ENCODE data around the gene PRR20G.

The PRR20G gene

DNA sequence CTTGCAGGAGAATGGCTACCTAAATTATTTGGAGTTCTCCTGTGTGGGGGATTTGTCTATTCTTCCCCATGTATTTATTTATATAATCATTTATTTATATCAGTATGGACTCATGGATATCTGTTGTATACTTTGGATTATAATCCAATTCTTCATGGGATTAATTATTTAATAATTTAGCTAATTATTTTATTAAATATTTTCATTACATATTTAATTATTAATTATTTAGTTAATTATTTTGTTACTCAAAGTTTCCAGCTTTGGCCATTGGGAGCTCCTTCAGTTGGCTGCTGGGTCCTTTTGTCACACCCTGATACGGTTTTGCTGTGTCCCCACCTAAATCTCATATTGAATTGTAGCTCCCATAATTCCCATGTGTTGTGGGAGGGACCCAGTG is 3.3 kb upstream of the PRR20G start:
- no peak overlapping the region for H3K4me3 ChIP-seq (ENCODE audit: low read depth, low read length, poor library complexity, severe bottlenecking)
- H3K9me3 ChIP-seq (ENCODE audit: low read length): no peaks in the 10 kb centered on the region
- no peak overlapping the region for H3K9ac ChIP-seq (ENCODE audit: low read length)
- no peaks in the 10 kb centered on the region for H3K36me3 ChIP-seq (ENCODE audit: insufficient read depth, low read length)
- TF ChIP-seq CTCF (IDR thresholded peaks at IDR 0.05; ENCODE audit: low read length) (no peak), EZH2 (IDR thresholded peaks at IDR 0.05; ENCODE audit: borderline replicate concordance, low read length) (no peak)
- no peaks in the 10 kb centered on the region for H4K20me1 ChIP-seq (ENCODE audit: insufficient read depth, low read length)
- no peaks in the 10 kb centered on the region for H3K79me2 ChIP-seq (ENCODE audit: insufficient read depth, low read length)
- no peak overlapping the region for H2AFZ ChIP-seq (ENCODE audit: low read length)
- H3K9me2 ChIP-seq (ENCODE audit: low read depth, low read length): no peaks in the 10 kb centered on the region
- H3K4me2 ChIP-seq (ENCODE audit: low read length): no peak overlapping the region
- no peaks in the 10 kb centered on the region for H3K27me3 ChIP-seq (ENCODE audit: insufficient read depth, low read length)
- no peaks in the 10 kb centered on the region for H3K4me1 ChIP-seq (ENCODE audit: insufficient read depth, low read length, severe bottlenecking)
- no peaks in the 10 kb centered on the region for H3F3A ChIP-seq (ENCODE audit: insufficient read depth, low read length)
- H3K27ac ChIP-seq (ENCODE audit: low read depth, low read length, poor library complexity, severe bottlenecking): no peak overlapping the region

DNA sequence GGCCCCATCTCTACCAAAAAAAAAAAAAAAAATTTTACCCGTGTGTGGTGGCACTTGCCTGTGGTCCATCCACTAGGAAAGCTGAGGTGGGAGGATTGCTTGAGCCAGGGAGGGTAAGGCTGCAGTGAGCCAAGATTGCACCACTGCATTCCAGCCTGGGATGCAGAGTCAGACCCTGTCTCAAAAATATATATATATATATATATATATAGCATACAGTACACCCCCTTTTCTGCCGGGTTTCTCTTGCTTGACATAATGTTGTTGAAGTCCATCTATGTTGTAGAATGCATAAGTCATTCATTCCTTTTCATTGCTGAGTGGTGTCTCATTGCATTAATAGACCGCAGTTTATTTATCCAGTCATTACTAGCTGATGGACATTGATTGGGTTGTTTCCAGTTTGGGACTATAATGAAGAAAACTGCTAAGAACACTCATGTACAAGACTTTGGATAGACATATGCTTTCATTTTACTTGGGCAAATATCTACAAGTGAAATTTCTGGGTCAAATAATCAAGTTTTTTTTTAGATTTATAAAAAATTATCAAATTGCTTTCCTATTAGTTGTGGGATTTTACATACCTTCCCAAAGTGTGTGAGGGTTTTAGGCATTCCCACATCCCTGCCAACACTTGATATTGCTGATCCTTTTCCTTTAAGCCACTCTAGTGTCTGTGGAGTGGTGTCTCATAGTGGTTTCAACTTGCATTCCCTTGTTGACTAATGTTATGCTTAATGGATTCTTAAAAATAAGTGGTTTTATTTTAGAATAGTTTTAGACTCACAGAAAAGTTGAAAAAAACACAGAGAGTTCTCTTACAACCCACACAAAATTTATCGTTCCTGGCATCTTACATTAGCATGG is 2.1 kb upstream of the PRR20G start:
- Histone ChIP-seq H4K20me1 (ENCODE audit: insufficient read depth, low read length) (no peaks in the 10 kb centered on the region), H3K9me3 (ENCODE audit: low read length) (no peaks in the 10 kb centered on the region), H3K4me3 (ENCODE audit: low read depth, low read length, poor library complexity, severe bottlenecking) (no peak overlapping the region), H3K4me1 (ENCODE audit: insufficient read depth, low read length, severe bottlenecking) (no peaks in the 10 kb centered on the region), H3K79me2 (ENCODE audit: insufficient read depth, low read length) (no peaks in the 10 kb centered on the region), H3K36me3 (ENCODE audit: insufficient read depth, low read length) (no peaks in the 10 kb centered on the region), H3F3A (ENCODE audit: insufficient read depth, low read length) (no peaks in the 10 kb centered on the region), H3K9me2 (ENCODE audit: low read depth, low read length) (no peaks in the 10 kb centered on the region), H3K9ac (ENCODE audit: low read length) (no peak overlapping the region), H2AFZ (ENCODE audit: low read length) (no peak overlapping the region), H3K27me3 (ENCODE audit: insufficient read depth, low read length) (no peaks in the 10 kb centered on the region), H3K4me2 (ENCODE audit: low read length) (no peak overlapping the region), H3K27ac (ENCODE audit: low read depth, low read length, poor library complexity, severe bottlenecking) (no peak overlapping the region)
- TF ChIP-seq EZH2 (IDR thresholded peaks at IDR 0.05; ENCODE audit: borderline replicate concordance, low read length) (no peak), CTCF (IDR thresholded peaks at IDR 0.05; ENCODE audit: low read length) (no peak)

DNA sequence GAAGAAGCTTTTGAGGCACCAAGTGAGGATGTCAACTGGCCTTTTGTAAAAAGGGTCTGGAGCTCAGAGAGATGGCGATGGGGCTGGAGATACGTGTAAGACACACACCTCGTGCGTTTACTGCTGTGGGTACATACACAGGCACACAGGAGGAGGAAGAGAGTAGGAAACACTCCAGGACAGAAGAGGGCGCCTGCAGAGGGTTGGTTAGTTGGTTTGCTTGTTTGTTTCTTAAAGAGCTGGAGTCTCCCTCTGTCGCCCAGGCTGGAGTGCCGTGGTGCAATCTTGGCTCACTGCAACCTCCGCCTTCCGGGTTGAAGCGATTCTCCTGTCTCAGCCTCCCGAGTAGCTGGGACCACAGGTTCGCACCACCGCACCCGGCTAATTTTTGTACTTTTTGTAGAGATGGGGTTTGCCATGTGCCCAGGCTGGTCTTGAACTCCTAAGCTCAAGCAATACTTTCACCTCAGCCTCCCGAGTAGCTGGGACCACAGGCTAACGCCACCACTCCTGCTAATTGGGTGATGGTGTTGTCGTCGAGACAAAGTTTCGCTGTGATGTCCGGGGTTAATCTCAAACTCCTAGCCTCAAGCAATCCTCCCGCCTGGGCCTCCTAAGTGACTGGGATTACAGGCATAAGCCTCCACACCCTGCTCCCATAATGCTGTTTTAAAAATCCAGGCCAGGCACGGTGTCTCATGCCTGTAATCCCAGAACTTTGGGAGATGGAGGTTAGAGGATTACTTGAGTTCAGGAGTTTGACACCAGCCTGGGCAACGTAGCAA is 1.3 kb upstream of the PRR20G start:
- TF ChIP-seq CTCF (IDR thresholded peaks at IDR 0.05; ENCODE audit: low read length): no peak
- no peak for TF ChIP-seq EZH2 (IDR thresholded peaks at IDR 0.05; ENCODE audit: borderline replicate concordance, low read length)
- no peaks in the 10 kb centered on the region for H3K36me3 ChIP-seq (ENCODE audit: insufficient read depth, low read length)

More for the DNA sequence above, 1.3 kb upstream of the PRR20G start:
- Histone ChIP-seq H3K9me2 (ENCODE audit: low read depth, low read length) (no peaks in the 10 kb centered on the region), H3K4me3 (ENCODE audit: low read depth, low read length, poor library complexity, severe bottlenecking) (no peak overlapping the region), H3K4me2 (ENCODE audit: low read length) (no peak overlapping the region), H3K9me3 (ENCODE audit: low read length) (no peaks in the 10 kb centered on the region), H2AFZ (ENCODE audit: low read length) (no peak overlapping the region), H3F3A (ENCODE audit: insufficient read depth, low read length) (no peaks in the 10 kb centered on the region), H3K27me3 (ENCODE audit: insufficient read depth, low read length) (no peaks in the 10 kb centered on the region), H3K4me1 (ENCODE audit: insufficient read depth, low read length, severe bottlenecking) (no peaks in the 10 kb centered on the region), H4K20me1 (ENCODE audit: insufficient read depth, low read length) (no peaks in the 10 kb centered on the region), H3K27ac (ENCODE audit: low read depth, low read length, poor library complexity, severe bottlenecking) (no peak overlapping the region), H3K79me2 (ENCODE audit: insufficient read depth, low read length) (no peaks in the 10 kb centered on the region), H3K9ac (ENCODE audit: low read length) (no peak overlapping the region)

All from OCI-LY1 (cell line).